Natural killer cell treated with Interleukin-12 subunit alpha and Interleukin-12 subunit beta and Interleukin-15 and Interleukin-18, amount 100 ng/mL, for 72 hours (primary cell): Measurements from ENCODE around the gene TTC39C. TPM values are rescaled to one million over a fixed set of nuclear protein-coding genes. Genes with fewer than 3 reads are reported as not detected.

Source experiments
- ATAC-seq, 2 donors: fragments of 150-1000 bp; cut with Tn5 transposase in 1 of 2; sonication (Bioruptor Pico), chemical (Tn5 transposase) in 1 of 2; 2 replicates each; pipeline ENCODE4 v1.10.0; 2021
- DNase-seq: peaks from one replicate; pipeline ENCODE4 v3.0.0; 2022; ENCODE audit warnings: low spot score
- H3K27ac Mint-ChIP-seq, 2 donors: 1 replicate in 1 of 2; 2 replicates in 1 of 2; pipeline ENCODE4 v1.8.0; 2022; ENCODE audit warnings: mixed read lengths in 2 of 2, mild to moderate bottlenecking in 1 of 2, moderate library complexity in 1 of 2
- H3K27me3 Mint-ChIP-seq, 2 donors: 1 replicate in 1 of 2; 2 replicates in 1 of 2; pipeline ENCODE4 v1.8.0; 2022; ENCODE audit warnings: mixed read lengths in 2 of 2
- H3K36me3 Mint-ChIP-seq: one replicate; pipeline ENCODE4 v1.8.0; 2022; ENCODE audit warnings: mixed read lengths
- H3K4me1 Mint-ChIP-seq, 2 donors: 1 replicate in 1 of 2; 2 replicates in 1 of 2; pipeline ENCODE4 v1.8.0; 2022; ENCODE audit warnings: low read depth in 2 of 2, mixed read lengths in 2 of 2, mild to moderate bottlenecking in 1 of 2
- H3K4me3 Mint-ChIP-seq: one replicate; pipeline ENCODE4 v1.8.0; 2022; ENCODE audit warnings: mixed read lengths
- H3K9me3 Mint-ChIP-seq: 2 replicates; pipeline ENCODE4 v1.8.0; 2022; ENCODE audit warnings: mixed read lengths
- total RNA-seq, 2 donors: library from RNA; stranded (reverse); gene quantifications; one replicate each; pipeline ENCODE4 v1.2.3, GENCODE V29; 2022

TTC39C gene
- total RNA-seq, 2 donors from 2014 or later: 54.8 to 69.7 TPM

DNA sequence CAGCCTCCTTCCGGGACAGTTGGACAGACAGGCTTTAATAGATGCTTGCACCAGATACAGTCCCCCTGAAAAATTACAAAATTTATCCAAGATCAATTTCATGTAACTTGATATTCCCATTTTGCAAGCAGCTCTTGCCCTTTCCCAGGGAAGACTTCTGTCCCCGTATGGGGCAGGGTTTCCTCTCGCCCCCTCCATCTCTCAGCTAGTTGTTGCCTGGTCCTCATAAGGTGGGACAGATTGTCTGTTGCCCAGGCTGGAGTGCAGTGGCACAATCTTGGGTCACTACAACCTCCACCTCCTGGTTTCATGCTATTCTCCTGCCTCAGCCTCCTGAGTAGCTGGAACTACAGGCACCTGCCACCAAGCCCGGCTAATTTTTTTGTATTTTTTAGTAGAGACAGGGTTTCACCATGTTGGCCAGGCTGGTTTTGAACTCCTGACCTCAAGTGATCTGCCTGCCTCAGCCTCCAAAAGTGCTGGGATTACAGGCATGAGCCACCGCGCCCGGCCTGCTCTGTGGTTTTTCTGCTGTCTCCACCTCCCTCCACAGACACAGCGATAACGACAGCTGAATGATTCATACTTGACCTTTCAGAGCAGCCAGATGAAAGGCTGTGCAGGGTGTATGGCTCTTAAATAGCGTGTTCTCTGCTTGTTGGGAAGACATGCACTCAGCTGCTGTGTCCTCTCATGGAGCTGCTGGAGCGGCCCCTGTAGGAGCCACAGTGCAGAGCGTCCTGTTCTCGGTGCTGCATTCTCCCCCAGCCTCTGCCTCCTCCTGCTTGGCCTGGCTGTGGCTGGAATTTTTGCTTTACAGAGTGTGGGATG, 61.4 kb downstream of the TTC39C start:
- Mint-ChIP-seq H3K4me3 (peak overlapping the region; percentile 59), H3K9me3 (peaks cover 4% of the 10 kb centered on the region), H3K36me3 (peaks cover 17% of the 10 kb centered on the region), H3K27ac (peak overlapping the region; percentile 59 to 68), H3K4me1 (peaks cover 32 to 33% of the 10 kb centered on the region in 2 donors), H3K27me3 (no peaks in the 10 kb centered on the region)
- DNase-seq: peak; percentile 76
- peak; percentile 94 to 99 for ATAC-seq

DNA sequence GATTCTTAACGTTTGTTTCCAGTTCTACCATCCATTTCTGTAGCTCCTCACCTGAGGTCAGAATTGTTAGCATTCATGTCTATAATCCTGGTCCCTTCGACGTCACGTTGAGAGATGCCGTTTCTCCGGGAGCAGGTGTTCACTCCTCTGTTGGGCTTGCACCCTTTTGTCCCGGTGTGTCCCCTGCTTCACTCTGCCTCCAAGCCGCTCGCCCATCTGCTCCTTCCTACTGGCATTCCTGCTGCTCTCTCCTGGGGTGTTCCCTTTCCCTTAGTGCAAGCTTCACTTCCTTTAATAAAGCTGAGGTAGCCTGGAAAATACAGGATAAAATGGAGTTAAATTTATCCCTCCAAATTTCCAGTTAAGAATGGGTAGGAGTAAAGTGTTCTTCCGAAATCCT, 62.4 kb downstream of the TTC39C start:
- Mint-ChIP-seq H3K27ac (peak overlapping the region; percentile 59 to 68), H3K4me3 (no peak overlapping the region), H3K4me1 (peaks cover 33 to 35% of the 10 kb centered on the region in 2 donors), H3K9me3 (peaks cover 4% of the 10 kb centered on the region), H3K36me3 (peaks cover 17% of the 10 kb centered on the region), H3K27me3 (no peaks in the 10 kb centered on the region)
- DNase-seq: no peak
- ATAC-seq: no peak

DNA sequence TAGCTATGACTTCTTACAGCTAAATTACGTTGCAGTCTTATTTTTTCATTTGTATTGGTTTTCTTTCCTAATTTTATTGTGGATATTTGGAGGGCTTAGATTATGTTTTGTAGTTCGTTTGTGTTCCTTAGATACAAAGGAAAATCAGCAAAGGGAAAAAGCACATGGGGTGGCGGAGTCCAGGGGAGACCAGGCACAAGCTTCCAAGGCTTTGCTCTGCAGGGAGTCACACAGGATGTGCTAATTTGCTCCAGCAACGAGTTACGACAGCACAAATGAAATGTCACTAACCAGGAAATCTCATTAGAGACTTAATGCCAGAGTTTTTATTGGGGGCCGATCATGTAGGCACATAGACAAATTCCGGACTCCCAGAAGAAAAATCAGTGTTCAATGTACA, 63.8 kb downstream of the TTC39C start:
- H3K4me3 Mint-ChIP-seq: no peak overlapping the region
- H3K27me3 Mint-ChIP-seq: no peaks in the 10 kb centered on the region
- ATAC-seq (no peak), DNase-seq (no peak)
- H3K27ac Mint-ChIP-seq: no peak overlapping the region
- peaks cover 13% of the 10 kb centered on the region for H3K36me3 Mint-ChIP-seq
- peaks cover 4% of the 10 kb centered on the region for H3K9me3 Mint-ChIP-seq
- peaks cover 31 to 35% of the 10 kb centered on the region in 2 donors for H3K4me1 Mint-ChIP-seq

DNA sequence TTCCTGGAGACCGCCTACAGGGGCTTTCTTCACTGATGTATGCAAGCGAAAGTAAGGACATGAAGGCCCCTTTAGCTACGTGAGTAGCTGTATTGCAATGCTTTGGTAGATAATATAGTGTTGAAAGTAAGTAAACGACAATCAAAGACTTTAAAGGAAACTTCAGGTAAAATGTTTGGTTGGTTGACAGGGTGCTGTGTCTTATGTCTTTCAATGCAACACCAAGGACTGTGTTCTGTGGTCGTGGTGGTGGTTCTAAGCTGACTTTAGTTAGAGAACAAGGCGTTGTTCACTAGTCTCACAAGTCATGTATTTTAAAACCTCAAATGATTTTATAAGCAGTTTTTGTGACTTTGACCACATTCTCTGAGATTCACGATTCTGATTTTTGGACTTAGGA, 66.3 kb downstream of the TTC39C start:
- peaks cover 24 to 25% of the 10 kb centered on the region in 2 donors for H3K4me1 Mint-ChIP-seq
- ATAC-seq (no peak), DNase-seq (no peak)
- H3K9me3 Mint-ChIP-seq: no peaks in the 10 kb centered on the region
- no peaks in the 10 kb centered on the region for H3K27me3 Mint-ChIP-seq
- no peak overlapping the region for H3K4me3 Mint-ChIP-seq
- H3K36me3 Mint-ChIP-seq: no peaks in the 10 kb centered on the region
- peak overlapping the region; percentile 12 to 22 for H3K27ac Mint-ChIP-seq

DNA sequence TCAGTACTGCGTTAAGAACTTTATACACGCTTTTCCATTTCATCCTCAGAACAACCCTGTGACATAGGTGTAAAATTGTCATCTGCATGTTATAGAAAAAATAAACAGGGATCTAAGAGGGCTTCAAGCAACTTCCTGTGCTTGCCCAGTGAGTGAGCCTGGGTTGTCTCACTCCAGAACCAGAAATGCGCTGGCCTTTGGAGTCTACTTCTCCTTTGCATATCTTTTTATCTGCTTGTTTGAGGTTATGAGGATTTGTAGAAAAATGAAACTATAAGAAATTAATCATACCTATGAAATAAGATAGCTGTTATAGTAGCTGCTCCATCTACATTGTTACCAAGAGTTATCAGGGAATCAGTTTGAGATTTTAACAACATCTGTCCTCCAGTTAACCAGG, 69.0 kb downstream of the TTC39C start:
- ATAC-seq: no peak
- Mint-ChIP-seq H3K36me3 (peaks cover 11% of the 10 kb centered on the region), H3K27ac (no peak overlapping the region), H3K9me3 (no peaks in the 10 kb centered on the region), H3K27me3 (no peaks in the 10 kb centered on the region), H3K4me1 (peaks cover 6 to 20% of the 10 kb centered on the region in 2 donors), H3K4me3 (no peak overlapping the region)
- DNase-seq: no peak

DNA sequence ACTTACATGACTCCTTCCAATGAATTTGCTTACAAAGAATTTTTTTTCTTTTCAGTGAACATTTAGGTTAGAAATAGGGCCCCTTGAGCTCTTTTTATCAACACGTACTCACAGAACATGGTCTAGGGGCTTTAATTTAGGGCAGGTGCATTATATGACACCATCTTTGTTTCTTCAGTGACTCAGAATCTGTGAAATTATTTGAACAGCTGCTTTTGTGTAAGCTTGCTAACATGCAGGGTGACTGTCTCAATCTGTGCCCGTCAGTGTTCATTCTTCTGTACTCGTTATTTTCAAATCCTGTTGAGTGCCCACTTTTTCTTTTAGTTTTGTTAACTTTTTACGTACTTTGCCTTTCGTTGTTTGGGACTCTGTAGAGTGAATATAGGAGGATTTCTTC, 71.5 kb downstream of the TTC39C start:
- Mint-ChIP-seq H3K27ac (peak overlapping the region in 1 of 2 donors; percentile 27), H3K4me3 (no peak overlapping the region), H3K9me3 (no peaks in the 10 kb centered on the region), H3K27me3 (no peaks in the 10 kb centered on the region), H3K4me1 (peaks cover under 1 to 9% of the 10 kb centered on the region in 2 donors), H3K36me3 (peaks cover 15% of the 10 kb centered on the region)
- ATAC-seq: no peak
- DNase-seq: no peak

DNA sequence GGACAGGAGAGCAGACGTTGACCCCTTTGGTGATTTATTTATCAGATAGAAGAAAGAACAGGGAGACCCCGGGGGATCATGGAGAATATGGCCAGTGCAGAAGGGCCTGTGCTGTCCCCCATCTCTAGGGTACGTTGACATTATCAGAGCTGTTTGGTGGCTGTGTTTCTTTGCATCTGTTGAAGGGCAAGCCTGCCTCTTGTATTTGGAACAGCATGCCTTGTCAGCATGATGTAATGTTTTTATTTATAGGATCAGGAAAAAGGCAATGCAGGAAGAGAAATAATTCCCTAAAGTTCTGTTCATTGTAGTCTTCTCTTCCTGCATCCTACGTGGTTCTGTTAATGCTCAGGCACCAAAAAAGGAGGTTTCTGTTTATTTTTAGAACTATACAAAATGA, 74.5 kb downstream of the TTC39C start:
- DNase-seq: no peak
- no peaks in the 10 kb centered on the region for H3K27me3 Mint-ChIP-seq
- H3K27ac Mint-ChIP-seq: no peak overlapping the region
- H3K4me1 Mint-ChIP-seq: peaks cover 3 to 12% of the 10 kb centered on the region in 2 donors
- no peaks in the 10 kb centered on the region for H3K9me3 Mint-ChIP-seq
- H3K36me3 Mint-ChIP-seq: peaks cover 17% of the 10 kb centered on the region
- H3K4me3 Mint-ChIP-seq: no peak overlapping the region
- no peak for ATAC-seq

DNA sequence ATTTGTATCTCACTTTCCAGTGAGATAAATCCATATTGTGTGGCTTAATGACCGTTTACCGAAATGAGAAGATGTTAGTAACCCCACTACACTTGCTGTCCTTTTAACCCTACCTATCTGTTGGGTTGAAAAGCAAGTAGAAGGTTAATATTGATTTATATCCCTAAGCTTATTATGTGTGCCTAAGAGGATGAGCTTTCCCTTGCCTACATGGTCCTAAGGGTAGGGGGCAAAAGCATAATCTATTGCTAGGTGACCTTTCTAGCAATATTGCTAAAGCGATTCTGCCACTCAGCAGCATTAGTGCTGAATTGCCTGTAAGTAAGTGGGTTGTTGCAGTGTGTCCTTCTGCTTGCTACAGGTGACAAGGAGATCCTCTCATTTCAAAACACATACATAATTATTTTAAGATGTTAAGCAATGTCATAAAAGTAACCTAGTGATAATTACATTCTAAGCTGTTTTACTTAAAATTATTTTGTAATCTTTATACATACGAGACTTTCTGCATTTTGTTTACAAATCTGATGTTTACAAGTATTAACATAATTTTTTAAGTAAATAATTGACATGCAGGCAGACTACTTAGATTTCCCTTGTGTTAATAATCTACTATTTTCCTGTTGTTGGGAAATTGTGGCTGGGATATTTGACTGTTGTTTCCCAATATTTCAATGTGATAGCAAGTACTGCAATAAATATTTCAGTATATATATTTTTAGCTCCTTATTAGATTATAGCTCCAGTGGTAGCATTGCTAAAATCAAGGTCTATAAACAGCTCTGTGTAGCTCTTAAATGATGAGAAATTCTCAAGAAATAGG, 75.2 kb downstream of the TTC39C start:
- H3K27me3 Mint-ChIP-seq: no peaks in the 10 kb centered on the region
- H3K4me1 Mint-ChIP-seq: peaks cover 8 to 15% of the 10 kb centered on the region in 2 donors
- no peak overlapping the region for H3K4me3 Mint-ChIP-seq
- DNase-seq (no peak), ATAC-seq (no peak)
- H3K9me3 Mint-ChIP-seq: no peaks in the 10 kb centered on the region
- H3K27ac Mint-ChIP-seq: no peak overlapping the region
- H3K36me3 Mint-ChIP-seq: peaks cover 22% of the 10 kb centered on the region

DNA sequence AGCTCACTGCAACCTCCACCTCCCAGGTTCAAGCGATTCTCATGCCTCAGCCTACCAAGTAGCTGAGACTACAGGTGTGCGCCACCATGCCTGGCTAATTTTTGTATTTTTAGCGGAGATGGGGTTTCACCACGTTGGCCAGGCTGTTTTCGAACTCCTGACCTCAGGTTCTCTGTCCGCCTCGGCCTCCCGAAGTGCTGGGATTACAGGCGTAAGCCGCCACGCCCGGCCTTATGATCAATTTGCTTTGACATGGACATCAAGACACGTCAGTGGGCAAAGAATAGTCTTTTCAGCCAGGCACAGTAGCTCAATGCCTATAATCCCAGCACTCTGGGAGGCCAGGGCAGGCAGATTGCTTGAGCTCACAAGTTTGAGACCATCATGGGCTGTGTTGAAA, 76.3 kb downstream of the TTC39C start:
- Mint-ChIP-seq H3K4me1 (peaks cover 8 to 18% of the 10 kb centered on the region in 2 donors), H3K27me3 (no peaks in the 10 kb centered on the region), H3K9me3 (no peaks in the 10 kb centered on the region), H3K27ac (no peak overlapping the region), H3K36me3 (peaks cover 22% of the 10 kb centered on the region), H3K4me3 (no peak overlapping the region)
- ATAC-seq (no peak), DNase-seq (no peak)

DNA sequence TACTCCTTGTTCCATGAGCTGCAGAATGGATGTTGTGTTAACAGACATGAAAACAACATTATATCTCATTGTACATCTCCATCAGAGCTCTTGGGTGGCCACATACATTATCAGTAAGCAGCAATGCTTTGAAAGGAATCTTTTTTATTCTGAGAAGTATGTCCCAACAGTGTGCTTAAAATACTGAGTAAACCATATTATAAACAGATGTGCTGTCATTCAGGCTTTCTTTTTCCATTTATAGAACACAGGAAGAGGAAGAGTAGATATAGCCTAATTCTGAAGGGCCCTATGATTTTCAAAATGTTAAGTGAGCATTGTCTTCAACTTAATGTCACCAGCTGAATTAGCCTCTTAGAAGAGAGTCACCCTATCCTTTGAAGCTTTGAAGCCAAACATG, 80.0 kb downstream of the TTC39C start:
- DNase-seq (no peak), ATAC-seq (no peak)
- Mint-ChIP-seq H3K9me3 (no peaks in the 10 kb centered on the region), H3K27me3 (no peaks in the 10 kb centered on the region), H3K27ac (peak overlapping the region; percentile 7 to 30), H3K4me3 (no peak overlapping the region), H3K36me3 (peaks cover 12% of the 10 kb centered on the region), H3K4me1 (peaks cover 8 to 11% of the 10 kb centered on the region in 2 donors)

DNA sequence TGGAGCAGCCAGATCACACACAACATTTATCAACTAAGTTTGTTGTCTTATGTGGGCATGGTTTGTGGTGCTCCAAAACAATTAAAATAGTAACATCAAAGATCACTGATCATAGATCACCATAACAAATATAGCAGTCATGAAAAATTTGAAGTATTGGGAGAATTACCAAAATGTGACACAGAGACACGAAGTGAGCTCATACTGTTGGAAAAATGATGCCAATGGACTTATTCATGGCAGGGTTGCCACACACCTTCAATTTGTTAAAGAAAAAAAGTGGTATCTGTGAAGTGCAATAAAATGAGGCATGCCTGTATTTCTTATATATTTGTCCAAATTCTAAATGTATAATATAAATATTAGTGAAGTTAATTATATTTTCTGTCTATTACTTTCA, 81.4 kb downstream of the TTC39C start:
- Mint-ChIP-seq H3K27me3 (no peaks in the 10 kb centered on the region), H3K4me1 (peaks cover 8 to 11% of the 10 kb centered on the region in 2 donors), H3K36me3 (peaks cover 12% of the 10 kb centered on the region), H3K9me3 (no peaks in the 10 kb centered on the region), H3K27ac (no peak overlapping the region), H3K4me3 (no peak overlapping the region)
- ATAC-seq (no peak), DNase-seq (no peak)

DNA sequence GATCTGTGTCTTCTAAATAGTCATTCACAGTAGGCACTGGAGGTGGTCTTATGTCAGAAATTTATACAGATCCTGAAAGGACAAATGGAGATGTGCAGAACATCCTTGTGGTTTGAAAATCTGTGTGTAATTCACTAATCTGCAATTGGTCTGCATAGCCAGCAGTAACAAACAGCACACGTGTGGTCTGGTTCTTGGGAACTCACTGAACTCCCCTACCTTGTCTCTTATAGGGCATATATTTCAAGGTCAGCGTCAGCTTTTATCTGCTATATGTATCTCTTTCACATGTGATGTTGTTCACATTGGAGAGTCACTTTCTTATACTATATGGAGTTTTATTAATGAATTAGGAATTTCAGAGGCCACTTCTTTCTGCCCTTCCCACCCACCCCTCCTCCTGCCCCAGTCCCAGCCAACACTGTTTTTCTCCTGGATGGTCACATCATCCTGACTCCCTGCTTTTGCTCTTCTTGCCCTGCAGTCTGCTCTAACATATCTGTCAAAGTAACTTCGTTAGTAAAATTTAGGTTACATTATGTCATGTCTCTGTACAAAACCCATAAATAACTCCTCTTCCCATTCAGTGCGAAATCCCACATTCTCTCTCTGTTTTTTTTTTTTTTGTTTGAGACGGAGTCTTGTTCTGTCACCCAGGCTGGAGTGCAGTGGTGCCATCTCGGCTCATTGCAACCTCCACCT, 88.9 kb downstream of the TTC39C start:
- Mint-ChIP-seq H3K36me3 (peaks cover 7% of the 10 kb centered on the region), H3K9me3 (no peaks in the 10 kb centered on the region), H3K27me3 (no peaks in the 10 kb centered on the region), H3K27ac (peak overlapping the region in 1 of 2 donors; percentile 9), H3K4me3 (no peak overlapping the region), H3K4me1 (peaks cover 9 to 32% of the 10 kb centered on the region in 2 donors)
- DNase-seq: no peak
- no peak for ATAC-seq

DNA sequence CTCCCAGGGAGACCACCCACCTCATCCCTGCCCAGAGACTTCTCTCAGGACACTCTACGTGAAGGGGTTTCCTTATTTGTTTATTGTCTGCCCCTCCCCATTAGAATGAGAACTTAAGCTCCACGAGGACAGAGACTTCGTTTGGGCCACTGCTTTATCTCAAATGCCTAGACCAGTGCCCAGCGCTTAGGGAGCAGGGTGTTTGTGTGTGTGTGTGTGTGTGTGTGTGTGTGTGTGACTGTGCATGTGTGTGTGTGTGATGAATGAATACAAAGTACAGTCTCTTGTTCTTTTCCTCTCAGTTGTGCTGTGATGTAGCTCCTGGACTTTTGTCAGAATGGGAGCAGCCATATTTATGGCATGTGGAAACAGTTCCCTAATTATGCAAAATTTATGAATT, 89.9 kb downstream of the TTC39C start:
- Mint-ChIP-seq H3K4me3 (no peak overlapping the region), H3K27me3 (no peaks in the 10 kb centered on the region), H3K27ac (peak overlapping the region in 1 of 2 donors; percentile 9), H3K9me3 (no peaks in the 10 kb centered on the region), H3K36me3 (peaks cover 7% of the 10 kb centered on the region), H3K4me1 (peaks cover 9 to 32% of the 10 kb centered on the region in 2 donors)
- no peak for DNase-seq
- no peak for ATAC-seq
